AG08395 (cell line): Measurements from ENCODE around the gene KIF5C.

Source experiments
- DNase-seq: peaks from one replicate; pipeline ENCODE4 v3.0.0; 2012; ENCODE audit warnings: mixed read lengths, low spot score

Gene KIF5C

GRCh38 chr2:148992448-148992847, 117.4 kb downstream of the KIF5C start:
- DNase-seq, result no peak

DNA sequence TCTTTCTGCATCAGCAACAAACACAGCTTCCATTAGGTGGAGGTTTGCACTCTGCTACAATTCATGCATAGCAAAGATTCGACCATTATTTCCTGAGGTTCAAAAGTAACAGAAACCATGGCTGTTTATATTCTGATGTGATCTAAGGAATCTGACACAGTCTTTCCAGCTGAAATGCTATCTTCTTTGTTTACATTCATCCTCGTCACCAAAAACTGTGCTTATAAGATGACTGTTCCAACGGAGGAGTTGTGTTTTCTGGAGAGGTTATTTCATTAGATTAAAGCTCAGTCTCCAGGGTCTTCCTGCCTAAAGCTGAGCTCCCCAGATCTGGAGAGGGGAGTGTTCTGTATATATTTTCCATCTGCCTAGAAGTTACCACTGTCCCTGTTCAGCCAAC, 118.3 kb downstream of the KIF5C start:
- DNase-seq, result no peak

DNA sequence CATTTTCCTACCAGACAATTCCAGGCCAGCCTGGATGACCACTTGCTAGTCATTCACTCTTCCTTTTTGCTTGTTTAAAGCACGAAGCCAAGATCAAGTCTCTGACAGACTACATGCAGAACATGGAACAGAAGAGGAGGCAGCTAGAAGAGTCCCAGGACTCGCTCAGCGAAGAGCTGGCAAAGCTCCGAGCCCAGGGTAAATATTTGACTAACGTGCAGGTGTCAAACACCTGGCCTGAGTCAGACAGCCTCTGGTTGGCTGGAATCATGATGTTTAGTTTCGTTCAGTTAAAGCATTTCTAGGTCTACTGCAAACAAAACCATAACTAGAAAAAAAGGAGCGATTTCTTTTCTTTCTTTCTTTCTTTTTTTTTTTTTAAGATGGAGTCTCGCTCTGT, 119.3 kb downstream of the KIF5C start:
- no peak for DNase-seq

DNA sequence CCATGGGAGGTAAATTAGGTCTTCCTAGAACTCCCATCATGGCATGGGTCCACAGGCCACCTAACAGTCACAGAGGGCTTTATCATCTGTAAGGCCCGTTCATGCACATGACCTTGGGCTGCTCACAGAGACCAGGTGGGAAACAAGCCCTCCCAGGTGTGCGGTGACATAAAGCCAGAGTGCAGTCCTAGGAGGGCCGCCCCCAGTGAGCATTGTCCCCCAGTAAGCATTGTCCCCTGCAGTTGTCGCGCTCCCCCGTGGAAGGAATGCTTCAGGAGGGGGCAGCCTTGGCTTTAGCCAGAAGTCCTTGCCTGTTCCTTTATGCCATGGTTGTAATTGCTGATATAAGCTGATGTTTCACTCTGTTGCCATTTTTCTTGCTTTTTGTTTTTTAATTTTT, 121.8 kb downstream of the KIF5C start:
- no peak for DNase-seq

DNA sequence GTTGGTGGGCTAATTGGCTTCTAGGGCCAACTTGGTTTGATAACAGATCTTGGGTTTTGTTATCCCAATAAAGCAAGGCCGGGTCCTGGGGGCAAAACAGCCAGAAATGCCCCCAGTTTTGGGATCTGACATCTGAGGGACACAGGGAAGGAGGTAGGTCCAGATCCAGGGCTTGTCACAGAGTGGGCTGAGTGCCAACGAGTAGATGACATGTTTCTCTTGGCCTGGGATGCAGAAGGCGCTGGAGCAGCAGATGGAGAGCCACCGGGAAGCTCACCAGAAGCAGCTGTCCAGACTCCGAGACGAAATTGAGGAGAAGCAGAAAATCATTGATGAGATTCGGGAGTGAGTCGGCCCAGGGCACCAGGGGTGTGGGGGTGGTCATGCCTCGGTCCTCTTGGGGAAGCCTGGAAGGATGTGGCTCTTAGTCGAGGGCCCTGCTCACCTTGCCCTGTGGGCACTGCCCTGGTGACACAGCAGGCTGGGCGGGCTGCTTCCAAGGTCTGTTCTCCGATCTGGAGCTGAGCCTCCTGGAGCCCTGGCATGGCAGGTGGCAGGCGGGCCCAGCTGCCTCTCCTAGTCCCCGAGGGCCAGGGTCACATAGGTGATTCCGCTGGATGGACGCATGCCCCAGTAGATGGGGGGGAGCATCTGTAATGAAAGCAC, 123.3 kb downstream of the KIF5C start:
- DNase-seq, result no peak

- DNase-seq, result no peak
Observed at GRCh38 chr2:148998831-148999200, 123.8 kb downstream of the KIF5C start.

DNA sequence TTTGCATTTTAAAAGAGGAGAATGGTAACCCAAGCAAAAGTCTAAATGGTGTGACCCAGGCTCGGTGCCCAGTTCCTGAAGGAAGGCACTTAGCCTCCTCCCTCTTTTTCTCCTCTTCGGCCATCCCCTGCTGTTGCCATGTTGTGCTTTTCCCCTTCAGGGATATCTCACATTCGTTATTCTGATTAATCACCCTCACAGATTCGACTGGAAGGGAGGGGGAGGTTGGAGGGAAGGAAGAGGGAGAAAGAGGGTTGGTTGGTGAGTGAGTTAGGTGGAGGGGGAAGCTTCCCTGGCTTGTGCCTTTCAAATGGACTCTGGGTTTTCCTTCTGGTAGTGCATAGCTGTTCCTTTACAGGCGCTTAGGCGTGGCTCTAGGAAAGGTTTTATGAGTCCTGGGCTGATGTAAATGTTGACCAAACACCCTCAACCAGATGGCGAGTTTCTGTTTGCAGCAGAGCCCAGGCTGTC, 124.5 kb downstream of the KIF5C start:
- no peak for DNase-seq

DNA sequence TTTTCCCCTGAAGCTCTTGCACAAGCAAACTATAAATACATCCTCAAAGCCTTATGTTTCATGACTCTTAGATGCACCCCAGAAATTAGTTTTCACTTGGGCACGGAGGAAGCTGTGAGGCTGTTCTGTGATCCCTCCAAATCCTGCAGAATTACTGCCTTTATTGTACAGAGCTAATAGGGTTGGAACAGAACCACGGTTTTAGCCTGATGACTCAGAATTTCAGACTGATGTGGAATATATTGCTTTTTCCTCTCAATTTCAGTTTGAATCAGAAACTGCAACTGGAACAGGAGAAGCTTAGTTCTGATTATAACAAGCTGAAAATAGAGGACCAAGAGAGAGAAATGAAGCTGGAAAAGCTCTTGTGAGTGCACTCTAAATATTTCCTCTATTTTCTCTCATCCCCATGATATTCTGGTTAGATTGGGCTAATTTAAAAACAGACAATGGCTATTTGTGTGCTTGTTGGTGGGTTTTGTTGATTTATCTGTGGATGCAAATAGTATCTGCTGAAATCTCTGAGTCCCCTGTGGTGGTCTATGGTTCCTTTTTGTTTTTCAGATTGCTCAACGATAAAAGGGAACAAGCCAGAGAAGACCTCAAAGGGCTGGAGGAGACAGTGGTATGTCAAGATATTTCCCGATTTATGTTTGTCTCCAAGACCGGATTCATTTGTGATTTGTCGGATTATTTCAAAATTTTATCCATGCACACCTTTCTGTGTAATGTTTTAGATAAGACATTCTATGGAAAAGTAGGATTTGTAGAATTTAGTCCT, 125.3 kb downstream of the KIF5C start:
- peak; percentile 46 for DNase-seq

GRCh38 chr2:149001496-149001895, 126.5 kb downstream of the KIF5C start:
- no peak for DNase-seq

DNA sequence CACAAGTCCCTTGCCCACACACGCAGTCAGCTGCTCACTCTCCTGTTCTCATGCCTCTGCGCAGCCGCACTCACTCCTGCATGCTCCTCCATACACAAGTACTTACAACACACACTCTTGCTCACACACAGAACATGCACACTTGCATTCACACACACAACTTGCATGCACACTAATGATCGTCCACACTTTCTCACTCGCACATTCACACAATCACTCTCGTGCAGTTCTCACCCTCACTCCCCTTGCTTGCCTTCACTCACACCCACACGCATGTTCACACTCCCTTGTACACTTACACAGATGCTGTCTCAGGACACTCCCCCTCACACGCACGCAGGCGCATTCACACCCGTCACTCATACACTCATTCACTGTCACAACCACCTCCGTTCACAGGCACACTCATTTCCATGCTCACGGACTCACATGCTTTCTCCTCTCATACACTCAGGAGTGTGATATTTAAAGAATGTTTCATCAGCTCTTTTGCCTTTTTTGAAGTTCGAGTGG, 127.4 kb downstream of the KIF5C start:
- DNase-seq, result no peak

DNA sequence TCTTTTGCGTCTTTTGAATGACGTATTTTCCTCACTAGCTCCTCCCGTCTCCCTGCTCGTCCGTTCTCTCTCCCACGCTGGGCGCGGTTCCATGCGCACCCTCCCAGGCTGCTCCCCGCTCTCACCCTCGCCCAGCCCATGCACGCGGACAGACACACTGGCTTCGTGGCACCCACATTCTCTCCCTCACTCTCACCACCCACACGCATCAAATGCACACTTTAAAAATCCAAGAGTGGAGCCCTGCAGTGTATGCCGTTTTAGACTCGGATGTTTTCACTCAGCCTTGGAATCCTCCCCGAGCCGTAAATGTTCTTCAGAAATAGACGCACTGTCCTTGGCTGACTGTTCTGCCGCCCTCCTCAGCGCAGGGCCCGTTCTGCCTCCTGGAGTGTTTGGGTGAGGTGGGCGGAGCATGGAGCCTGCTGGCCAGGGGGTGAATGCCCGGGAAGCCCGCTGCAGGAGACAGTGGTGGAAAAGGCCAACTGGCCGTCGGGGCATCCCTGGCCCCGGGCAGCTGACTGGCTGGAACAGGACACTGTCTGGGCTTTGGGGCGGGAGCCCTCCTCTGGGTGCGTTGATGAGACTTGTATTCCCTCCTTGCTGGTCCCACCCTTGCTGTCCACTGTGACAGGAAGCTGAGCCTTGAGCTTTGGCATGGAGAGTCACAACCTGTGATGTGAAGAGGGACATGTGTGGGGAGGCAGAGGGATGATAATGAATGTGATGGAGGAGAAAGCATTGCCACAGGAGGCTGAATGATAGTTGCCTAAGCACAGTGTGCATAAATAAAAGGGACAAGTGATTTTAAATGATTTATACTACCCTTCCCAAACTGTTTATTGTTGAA, 128.1 kb downstream of the KIF5C start:
- no peak for DNase-seq

- DNase-seq, result peak; percentile 79
Observed at GRCh38 chr2:149004836-149005235, 129.8 kb downstream of the KIF5C start.

- peak; percentile 18 for DNase-seq
Observed at GRCh38 chr2:149005471-149006077, 130.5 kb downstream of the KIF5C start.

- no peak for DNase-seq
Observed at GRCh38 chr2:149006883-149007543, 132.0 kb downstream of the KIF5C start.

DNA sequence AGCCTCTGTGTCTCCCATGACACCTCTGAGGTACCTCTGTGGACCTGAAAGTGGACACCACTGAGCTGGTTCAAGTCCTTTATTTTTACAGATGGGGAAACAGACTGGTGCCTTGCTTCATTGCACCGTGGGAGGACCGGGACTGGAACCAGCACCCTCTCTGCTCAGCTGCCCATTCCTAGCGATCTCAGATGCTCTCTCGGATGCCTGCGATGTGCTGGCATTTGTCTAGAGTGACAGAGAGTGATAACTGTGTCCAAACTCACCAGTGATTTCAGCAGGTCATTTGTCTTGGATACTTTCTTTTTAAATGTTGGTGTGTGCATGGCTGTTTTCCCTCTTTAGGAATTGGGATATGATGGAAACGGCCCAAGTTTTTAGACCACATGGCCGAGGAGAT, 133.4 kb downstream of the KIF5C start:
- no peak for DNase-seq

GRCh38 chr2:149009576-149010461, 134.8 kb downstream of the KIF5C start:
- no peak for DNase-seq

DNA sequence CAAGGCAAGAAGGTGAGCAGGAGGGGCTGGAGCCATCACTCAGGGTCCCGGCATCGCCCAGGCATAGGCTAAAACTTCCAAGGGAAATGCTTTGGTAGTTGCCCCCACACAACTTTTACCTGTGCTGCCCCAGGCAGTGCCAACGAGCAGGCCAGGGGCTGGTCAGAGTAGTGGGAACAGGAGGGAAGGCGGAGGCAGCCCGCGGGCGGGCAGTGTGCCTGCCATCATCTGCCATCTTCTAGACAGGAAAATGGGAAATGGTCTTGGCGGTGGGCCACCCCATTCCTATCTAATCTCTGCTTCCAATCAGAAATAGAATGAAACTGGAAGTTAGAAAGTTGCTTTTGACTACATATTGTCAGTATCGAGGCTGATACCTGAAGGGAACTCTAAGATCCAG, 137.5 kb downstream of the KIF5C start:
- no peak for DNase-seq

- no peak for DNase-seq
Observed at GRCh38 chr2:149015501-149015900, 140.5 kb downstream of the KIF5C start.

DNA sequence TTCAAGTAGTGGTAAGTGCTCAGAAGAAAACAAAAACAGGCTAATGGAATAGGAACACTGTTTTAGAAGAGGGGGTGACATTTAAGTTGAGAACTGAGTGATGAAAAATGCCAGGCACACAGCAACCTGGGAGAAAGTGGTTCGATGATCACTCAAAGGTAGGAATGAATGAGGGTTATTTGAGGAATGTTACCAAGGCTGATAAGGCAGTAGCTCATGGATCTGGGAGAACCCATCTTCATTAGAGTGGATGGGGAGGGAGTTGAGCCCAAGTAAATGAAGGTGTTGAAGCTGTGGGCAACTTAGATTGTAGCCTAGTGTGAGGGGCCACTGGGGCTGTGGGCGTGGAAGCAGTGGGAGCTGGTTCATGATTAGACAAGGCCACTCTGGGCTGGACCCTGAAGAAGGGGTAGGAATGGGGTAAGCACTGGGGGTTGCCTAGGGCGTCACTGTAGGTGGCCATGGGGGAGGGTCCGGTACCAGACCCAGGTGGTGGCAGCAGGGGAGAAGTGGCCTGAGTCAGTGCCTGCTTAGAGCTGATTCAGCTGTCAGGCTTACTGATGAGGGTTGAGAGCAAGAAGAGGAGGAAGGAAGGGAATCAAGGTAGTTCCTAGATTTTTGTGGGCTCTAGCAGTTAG, 141.0 kb downstream of the KIF5C start:
- no peak for DNase-seq
